GM21381 (cell line): ENCODE results near the gene DNAH8.
"Not testable (repeated sequence)": the region's sequence is repeated elsewhere in the genome, so short reads cannot be mapped to it uniquely, and the experiment has no call there.

ENCODE experiments used
- ATAC-seq: cut with Tn5 transposase; IDR thresholded peaks from one replicate; pipeline ENCODE4 v1.9.1; 2021; ENCODE audit warnings: mild to moderate bottlenecking, moderate library complexity; ENCODE audit not compliant: unreplicated experiment

Gene DNAH8

DNA sequence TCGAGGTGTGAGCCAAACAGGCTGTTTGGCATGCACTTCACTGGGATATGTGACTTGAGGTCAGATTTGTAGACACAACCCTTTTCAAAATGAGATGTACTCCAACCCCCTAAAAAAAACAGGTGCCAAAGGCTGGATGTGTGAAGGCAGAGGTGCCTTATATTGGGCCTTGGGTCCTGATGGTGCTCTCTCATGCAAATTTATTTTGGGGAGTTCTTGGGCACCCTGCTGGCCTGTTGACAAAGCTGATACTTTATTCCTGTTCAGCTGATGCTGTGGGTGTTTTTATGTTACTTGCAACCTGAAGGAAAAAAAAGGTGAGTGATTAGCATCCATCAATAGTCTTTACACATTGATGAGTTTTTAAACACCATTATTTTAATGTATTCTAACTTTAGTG, 121.5 kb downstream of the DNAH8 start:
- ATAC-seq = no peak

DNA sequence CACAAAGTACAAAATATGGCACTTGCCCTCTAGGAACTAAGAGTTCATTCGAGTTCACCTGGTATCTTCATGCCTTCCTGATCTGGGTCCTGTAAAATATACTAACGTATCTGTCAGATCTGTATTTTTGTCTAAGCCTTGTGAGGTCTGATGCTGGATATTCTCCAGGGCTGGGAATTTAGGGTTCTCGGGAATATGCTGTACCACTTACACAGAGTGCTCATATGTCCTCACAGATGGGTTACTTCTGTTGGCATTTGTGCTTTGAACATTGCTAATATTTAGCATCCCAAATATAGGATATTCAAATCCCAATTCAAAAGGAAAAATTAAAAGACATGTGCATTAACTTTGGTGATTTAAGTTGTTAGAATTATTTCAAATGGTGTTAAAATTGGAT, 122.0 kb downstream of the DNAH8 start:
- ATAC-seq = no peak

DNA sequence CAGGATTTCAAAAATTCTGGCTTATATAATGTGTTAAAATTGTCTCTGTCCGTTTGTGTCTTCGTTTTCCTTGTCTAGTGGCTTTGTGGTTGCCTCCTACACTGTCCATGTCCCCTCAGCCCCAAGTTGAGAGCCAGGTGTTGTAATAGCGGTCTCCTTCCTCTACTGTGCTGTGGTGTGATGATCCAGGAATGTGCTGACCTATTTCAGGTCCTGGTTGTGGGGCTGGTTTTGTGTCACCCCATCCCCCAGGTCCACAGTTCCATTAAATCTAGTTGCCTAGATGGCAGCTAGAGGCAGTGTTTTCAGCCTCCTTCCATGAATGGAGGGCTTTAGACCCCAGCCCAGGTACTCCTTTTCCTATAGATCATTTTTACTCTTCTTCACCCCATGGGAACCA, 128.7 kb downstream of the DNAH8 start:
- no peak for ATAC-seq

DNA sequence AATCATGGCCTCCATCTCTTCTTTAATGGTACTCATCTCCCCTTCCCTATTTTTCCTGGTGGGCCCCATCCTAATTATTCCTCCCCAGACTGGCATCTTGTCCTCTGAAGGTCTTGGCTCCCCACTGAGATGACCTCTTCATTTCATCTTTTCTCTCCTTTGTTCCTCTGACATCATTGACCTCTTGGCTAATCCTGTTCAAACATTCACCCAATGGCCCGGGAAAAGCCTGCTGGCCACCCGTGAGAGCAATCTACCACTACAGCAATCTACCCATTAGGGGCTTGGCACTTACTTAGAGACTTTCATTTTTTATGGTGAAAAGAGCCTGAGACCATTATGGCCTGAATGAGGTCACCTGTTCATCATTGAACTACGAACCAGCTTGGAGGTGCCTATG, 130.8 kb downstream of the DNAH8 start:
- no peak for ATAC-seq

DNA sequence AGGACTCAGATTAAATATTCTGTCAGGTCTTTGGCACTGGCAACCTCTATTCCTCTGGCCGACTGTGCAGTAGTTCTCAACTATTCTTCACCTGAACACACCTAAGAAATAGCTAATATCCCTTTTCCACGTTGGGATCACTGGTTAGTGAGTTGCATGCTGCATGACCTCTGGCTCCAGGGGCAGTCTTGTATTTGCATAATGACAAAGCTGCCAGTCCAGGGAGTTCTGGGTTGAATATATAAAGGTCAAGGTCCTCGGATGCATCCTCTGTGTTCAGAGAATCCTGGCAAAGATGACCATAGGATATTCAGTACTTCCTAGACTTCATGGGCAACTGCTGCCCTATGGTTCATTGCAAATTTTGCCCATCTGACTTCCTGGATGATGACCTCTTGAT, 131.2 kb downstream of the DNAH8 start:
- no peak for ATAC-seq

DNA sequence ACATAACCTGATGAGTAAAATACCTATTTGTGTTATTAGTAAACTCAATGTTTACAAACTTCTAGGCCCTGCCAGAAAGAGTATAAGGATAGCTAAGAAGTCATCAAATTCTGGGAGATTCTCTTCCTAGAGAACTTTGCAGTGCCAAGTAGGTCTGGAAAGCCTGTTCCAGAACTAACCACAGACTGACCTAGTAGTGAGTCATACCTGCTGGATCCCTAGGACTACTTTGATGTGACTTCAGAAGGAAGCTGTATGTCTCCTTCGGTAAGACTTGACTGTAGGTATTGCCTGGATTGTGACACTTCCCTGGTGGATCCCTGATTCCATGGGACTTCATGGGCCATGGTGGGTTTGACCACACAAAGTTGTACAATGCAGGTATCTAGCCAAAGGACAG, 131.7 kb downstream of the DNAH8 start:
- no peak for ATAC-seq

DNA sequence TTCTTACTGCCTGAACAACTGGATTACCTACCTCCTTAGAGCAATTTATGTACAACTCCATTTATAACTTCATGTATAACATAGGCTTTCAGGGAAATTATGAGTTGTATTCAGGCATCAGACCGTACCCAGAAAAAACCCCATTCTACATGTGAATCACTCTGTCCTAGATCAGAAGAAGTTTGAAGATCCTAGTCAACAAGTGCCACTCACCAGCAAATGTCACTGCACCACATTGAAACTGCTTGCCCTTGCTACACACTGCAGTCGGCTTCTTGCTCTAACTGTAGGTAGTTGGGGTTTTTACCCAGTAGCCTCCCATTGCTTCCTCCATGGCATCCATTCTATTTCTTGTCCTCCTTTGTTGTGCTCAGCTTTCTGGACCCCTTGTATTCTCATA, 132.4 kb downstream of the DNAH8 start:
- ATAC-seq = no peak

DNA sequence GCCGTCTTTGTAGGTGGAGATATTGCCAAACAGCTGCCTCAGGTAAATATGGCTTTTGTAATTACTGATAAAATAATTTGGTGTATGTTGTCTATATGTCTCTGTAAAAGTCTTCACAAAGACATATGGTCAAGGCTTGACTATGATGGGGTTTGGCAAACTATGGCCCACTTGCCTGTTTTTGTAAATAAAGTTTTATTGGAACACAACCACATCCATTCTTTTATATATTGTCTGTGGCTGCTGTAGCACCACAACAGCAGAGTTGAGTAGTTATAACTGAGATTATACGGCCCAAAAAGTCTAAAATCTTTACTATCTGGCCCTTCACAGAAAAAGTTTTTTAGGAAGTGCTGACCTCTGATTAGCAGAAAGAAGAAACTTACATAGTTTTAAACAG, 133.6 kb downstream of the DNAH8 start:
- no peak for ATAC-seq

DNA sequence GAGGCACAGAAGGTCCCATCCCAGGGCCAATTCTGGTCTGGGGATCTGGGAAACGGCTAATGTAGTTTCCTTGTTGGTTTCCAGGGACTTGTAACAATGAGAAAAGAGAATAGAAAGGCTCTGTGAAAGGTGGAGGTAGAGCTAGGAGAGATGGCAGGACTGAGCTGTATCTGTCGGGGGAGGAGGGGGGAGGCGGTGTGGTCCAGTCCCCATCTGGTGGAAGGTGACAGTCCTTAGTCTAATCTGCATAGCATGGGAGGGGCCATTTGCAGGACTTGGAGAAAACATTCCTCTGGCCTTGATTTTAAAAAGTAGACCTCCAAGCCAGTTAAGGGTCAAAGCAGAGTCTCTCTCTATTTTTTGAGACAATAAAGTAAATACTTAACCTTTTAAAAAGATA, 137.1 kb downstream of the DNAH8 start:
- ATAC-seq = no peak

DNA sequence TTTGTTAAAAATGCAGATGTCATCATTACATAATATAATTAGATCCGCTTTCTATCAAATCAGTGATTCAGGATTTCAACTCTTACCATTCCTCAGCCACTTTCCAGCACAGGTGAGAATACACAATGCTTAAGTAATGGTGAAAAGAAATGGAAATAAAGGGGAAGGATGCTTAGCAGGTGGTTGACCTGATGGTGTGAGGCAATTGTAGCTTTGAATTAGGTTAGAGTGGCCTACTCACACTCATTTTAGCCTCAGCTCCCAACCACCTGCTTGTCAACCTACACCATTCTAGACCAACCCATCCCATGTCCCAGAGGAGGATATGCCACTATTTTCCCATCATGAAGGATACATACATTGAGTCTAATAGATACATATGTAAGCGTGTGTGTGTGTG, 138.1 kb downstream of the DNAH8 start:
- ATAC-seq = no peak

DNA sequence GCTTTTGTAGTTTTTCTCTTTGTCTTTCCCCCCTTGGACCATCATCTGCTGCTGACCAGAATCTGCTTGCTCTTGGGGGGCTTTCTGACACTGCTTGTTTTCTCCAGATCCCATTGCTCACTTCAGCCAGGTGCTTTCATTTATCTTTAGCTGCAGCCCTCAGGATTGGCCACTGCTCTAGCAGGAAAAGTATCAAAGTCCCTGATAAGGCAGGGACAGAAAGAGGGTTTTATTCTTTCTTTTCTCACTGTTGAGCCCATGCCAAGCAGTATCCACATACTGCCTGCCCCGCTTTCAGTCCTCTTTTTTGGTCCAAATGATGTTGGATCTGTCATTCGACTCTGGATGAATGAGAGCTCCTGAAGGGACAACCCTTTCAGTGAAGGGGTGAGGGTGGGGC, 141.4 kb downstream of the DNAH8 start:
- ATAC-seq = no peak

DNA sequence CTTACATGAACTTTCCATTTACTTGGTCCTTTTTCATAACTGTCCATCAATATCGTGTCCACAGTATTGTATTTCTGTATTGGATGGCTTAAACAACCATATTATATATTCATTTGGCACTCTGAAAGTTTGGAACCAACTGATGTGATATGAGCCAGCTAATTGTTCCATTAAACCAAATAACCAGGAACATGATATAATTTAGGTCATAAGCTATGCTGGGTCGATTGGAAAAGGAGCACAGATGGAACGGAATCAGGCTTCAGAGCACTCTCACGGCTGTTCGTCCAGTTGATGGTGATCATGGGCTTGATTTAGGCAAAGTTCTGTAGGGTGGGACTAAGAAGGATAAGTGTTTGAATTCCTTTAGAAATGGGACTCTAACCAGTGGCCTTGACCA, 142.7 kb downstream of the DNAH8 start:
- no peak for ATAC-seq

DNA sequence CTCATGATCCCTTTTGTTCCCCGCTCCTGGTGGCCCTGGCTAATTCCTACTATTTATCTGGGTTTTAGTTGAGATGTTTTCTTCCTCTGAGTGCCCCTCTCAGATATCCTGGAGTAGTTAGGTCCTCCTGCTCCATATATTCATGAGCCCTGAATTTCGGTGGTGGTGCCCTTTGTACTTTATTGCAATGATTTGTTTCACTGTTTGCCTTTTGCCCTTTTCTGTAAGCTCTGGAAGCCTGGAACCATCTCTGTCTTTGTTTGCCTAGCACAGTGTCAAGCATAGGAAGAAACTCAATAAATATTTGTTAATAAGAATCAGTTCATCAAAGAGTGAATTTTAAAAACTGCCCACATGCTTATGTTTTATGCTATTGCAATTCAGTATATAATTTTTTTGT, 144.9 kb downstream of the DNAH8 start:
- ATAC-seq = no peak

DNA sequence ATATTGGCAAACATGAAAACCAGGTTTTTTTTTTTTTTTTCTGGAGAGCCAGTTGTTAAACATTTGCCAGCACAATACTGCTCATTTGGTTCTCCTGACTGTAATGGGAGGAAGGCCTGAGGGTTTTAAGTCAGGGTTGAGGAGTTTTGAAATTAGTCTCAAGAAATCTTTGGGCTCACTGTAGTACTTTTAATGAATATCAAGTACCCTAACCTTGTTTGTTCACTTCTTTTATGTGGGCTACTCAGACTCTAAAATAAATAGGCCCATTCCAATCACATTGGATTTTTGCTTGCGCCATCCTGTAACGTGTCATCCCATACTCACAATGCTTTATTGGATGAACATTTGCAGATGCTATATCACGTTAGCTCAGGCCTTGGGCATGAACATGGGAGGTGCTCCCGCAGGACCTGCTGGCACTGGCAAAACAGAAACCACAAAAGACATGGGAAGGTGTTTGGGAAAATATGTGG, 146.9 kb downstream of the DNAH8 start:
- ATAC-seq = no peak

DNA sequence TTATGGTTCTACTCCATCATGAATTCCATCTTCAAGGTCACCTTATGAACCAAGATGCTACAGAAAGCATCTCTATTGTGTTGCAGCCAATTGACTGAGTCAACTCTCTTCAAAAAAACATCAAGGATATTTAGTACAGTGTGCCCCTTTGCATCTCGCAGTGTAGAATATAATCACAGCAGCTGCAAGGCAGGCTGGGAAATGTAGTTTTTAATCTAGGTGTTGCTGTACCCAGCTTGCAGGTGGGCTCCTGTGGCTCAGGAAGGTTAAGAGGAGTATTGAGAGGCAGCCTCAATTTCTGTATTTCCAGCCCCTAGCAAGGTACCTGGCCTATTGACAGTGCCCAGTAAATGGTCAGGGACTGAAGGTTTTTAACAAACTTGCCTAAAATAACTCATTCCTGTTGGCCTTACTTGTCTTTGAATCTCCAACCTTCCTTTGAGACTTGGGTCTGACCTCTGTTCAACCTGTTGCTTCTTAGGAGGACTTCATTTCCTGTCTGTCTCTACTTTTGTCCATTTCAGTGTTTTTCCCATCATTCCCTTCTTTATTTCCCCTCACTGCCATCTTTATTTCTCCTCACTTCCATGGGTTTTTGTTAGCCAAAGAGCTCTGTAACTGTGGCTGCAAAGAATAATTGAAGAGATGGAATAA, 150.5 kb downstream of the DNAH8 start:
- no peak for ATAC-seq

DNA sequence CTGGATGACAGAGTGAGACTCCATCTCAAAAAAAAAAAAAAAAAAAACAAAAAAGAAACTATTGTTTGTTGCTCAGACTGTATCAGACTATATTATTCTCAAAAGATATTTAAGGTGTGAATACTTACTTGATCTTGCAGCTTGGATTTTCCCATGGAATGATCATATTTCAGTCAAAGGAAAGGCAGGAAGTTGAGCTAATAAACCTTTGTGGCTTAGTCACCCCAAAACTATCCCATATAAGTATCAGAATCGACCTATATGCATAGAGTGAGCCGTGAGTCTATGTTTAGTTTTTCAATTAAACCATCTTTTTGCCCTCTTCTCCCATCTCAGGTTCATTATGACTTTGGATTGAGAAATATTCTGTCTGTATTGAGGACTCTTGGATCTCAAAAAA, 152.6 kb downstream of the DNAH8 start:
- ATAC-seq = no peak

DNA sequence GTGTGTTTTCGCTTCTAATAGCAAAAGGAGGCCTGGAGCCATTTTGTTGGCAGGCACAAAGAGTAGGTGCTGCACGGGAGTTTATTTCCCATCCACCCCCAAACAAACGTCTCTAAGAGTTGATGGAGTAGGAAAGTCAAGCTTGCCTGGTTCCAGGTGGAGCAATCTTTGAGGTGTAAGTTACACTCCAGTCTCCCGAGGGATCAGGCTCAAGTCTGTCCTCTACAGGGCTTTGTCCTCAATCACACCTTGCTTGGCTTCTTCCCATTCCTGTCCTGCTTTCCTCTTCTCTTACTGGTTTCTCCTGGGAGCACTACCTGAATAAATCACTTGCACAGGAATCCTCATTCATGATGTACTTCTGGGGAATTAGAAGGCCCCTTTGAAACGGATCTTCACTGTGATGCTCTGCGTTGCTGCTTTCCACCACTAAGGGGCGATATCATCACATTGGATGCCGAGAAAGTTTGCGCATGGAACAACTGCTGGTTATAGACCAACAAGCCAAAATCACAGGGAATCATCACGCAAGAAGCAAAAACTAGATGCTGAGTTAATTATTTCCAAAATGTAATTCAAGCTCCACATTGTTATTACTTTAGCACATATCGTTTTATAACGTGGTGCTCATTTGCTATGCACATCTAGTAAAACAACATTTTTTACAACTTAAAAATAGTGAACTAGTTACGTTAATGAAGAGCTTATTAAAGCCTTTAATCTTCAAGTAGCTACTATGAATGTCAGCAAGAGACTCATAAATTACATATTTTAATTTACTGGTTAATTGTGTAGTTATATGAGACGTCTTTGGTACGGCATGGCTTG, 156.8 kb downstream of the DNAH8 start:
- no peak for ATAC-seq

DNA sequence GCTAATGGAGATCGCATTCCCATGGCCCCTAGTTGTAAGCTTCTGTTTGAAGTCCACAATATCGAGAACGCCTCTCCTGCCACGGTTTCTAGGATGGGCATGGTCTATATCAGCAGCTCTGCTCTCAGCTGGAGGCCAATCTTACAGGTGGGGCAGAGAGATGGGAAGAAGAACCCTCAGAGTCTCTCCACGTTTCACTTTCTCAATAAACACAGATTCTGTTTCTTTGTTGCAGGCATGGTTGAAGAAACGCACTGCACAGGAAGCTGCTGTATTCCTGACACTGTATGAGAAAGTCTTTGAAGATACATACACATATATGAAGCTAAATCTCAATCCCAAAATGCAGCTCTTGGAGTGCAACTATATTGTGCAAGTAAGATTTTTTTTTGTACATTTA, 157.9 kb downstream of the DNAH8 start:
- ATAC-seq = no peak

DNA sequence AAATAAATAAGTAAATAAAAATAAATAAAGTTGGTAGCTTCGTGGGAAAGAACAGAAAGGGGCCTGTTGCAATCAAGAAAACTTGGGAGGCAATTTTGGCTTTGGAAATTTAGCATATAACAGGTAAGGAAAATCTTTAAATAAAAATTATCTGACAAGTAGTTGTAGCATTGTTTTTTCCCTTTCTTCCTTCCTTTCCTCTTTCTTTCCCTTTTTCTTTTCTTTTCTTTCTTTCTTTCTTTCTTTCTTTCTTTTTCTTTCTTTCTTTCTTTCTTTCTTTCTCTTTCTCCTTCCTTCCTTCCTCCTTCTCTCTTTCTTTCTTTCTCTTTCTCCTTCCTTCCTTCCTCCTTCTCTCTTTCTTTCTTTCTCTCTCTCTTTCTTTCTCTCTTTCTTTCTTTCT, 158.7 kb downstream of the DNAH8 start:
- ATAC-seq = not testable (repeated sequence)

DNA sequence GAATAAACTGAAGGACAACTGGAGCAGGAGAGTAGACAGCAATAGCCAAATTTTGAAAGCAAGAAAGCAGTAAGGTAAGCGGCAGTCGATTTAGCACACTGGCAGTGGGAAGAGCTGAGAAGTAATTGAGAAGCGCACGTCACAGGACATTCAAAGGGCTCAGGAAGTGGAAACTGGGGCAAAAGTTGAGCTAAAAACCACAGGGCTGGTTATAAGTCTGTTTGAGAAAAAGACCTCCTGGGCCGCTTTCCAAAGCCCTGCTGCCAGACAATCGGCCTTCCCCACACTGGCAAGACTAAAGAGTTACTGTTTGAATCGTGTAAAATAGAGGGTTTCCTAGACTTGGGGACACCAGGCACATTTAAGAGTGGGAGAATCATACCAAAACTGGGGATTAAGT, 161.4 kb downstream of the DNAH8 start:
- no peak for ATAC-seq

DNA sequence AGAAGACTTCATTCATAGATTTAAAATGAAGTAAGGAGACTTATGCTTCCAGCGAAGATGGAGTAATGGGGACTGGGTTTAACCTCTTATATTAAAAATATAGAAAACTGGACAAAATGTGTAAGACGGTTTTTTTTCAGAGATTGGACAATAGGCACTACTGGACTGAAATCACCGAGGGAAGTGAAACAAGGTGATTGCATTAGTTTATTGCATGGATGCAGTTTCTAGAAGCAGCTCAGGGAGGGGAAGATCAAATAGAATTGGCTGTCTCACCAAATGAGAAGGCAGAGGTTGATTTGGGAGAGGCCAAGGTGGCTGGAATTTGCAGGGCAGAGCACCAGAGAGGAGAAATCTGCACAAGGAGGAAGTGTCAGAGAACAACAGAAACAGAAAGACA, 162.6 kb downstream of the DNAH8 start:
- no peak for ATAC-seq

DNA sequence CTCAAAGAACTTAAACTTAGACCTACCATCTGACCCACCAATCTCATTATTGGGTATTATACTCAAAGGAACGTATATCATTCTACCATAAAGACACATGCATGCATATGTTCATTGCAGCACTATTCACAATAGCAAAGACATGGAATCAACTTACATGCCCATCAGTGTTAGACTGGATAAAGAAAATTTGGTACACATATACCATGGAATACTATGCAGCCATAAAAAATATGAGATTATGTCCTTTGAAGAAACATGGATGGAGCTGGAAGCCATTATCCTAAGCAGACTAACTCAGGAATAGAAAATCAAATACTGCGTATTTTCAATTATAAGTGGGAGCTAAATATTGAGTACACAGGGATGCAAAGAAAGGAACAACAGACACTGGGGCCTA, 167.0 kb downstream of the DNAH8 start:
- no peak for ATAC-seq

DNA sequence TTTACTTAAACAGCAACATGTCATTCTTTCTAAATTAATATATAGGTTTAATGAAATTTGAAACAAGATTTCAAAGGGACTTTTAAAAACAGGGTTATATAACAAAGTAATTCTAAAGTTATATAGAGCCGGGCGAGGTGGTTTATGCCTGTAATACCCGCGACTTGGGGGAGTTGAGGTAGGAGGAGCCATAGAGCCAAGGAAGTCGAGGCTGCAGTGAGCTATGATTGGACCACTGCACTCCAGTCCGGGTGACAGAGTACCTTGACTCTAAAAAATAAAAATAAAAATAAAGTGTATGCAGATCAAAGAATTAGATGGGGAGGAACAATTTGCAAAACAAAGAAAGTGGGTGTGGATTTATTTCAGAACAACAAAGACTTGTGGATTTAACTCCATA, 182.4 kb downstream of the DNAH8 start:
- ATAC-seq = no peak
